Measurements from ENCODE around the gene PSPN.
A peak's percentile ranks its signal among the peaks of the same experiment; 100 is the strongest.
"Not testable (repeated sequence)": the region's sequence is repeated elsewhere in the genome, so short reads cannot be mapped to it uniquely, and the experiment has no call there.

The PSPN gene

DNA sequence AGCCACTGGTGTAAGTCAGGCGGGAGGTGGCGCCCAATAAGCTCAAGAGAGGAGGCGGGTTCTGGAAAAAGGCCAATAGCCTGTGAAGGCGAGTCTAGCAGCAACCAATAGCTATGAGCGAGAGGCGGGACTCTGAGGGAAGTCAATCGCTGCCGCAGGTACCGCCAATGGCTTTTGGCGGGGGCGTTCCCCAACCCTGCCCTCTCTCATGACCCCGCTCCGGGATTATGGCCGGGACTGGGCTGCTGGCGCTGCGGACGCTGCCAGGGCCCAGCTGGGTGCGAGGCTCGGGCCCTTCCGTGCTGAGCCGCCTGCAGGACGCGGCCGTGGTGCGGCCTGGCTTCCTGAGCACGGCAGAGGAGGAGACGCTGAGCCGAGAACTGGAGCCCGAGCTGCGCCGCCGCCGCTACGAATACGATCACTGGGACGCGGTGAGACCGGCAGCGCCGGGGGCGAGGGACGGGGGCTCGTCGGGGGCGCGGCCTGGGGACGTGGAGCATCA, 3.1 kb downstream of the PSPN start, which contains the start of gene ALKBH7:
ALKBH7 (plus strand) TSS at position 201 of the 502 bp plus-strand sequence; CDS start at position 228, 27 bp downstream.
- Histone ChIP-seq H3K9me3 (ENCODE audit: control insufficient read depth, low read length) (no peaks in the 10 kb centered on the region), H3K36me3 (ENCODE audit: control insufficient read depth, insufficient read depth, low read length) (peaks cover 20% of the 10 kb centered on the region), H3K27ac (ENCODE audit: insufficient read depth, low read depth, low read length, poor library complexity, severe bottlenecking) (peak within 1 kb of the TSS; percentile 96), H3K4me3 (ENCODE audit: insufficient read depth, low read depth, low read length) (peak within 1 kb of the TSS; percentile 54), H3K27me3 (ENCODE audit: control insufficient read depth, insufficient read depth, low read length, poor library complexity, severe bottlenecking) (no peaks in the 10 kb centered on the region), H3K4me1 (ENCODE audit: control insufficient read depth, insufficient read depth, low read length) (no peaks in the 10 kb centered on the region)
- 0% methylated on average over 47 of the region's 47 CpGs for WGBS, 2 experiments

DNA sequence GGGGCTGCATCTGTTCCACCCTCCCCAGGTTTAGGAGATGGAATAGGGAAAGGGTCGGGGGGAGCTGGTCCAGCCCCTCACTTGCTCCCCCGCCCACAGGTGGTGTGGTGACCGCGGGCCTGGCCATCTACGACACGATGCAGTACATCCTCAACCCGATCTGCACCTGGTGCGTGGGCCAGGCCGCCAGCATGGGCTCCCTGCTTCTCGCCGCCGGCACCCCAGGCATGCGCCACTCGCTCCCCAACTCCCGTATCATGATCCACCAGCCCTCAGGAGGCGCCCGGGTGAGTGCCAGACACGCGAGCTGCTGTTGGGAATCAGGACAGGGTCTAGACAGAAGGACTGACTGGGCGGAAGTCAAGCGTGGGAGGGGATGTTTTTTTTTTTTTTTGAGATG, 11.4 kb downstream of the PSPN start:
- Histone ChIP-seq H3K27me3 (ENCODE audit: control insufficient read depth, insufficient read depth, low read length, poor library complexity, severe bottlenecking) (no peaks in the 10 kb centered on the region), H3K4me1 (ENCODE audit: control insufficient read depth, insufficient read depth, low read length) (peaks cover 9% of the 10 kb centered on the region), H3K9me3 (ENCODE audit: control insufficient read depth, low read length) (no peaks in the 10 kb centered on the region), H3K27ac (ENCODE audit: insufficient read depth, low read depth, low read length, poor library complexity, severe bottlenecking) (no peak overlapping the region), H3K36me3 (ENCODE audit: control insufficient read depth, insufficient read depth, low read length) (peaks cover 18% of the 10 kb centered on the region), H3K4me3 (ENCODE audit: insufficient read depth, low read depth, low read length) (no peak overlapping the region)
- WGBS, 2 experiments = 96% methylated on average over 21 of the region's 21 CpGs

DNA sequence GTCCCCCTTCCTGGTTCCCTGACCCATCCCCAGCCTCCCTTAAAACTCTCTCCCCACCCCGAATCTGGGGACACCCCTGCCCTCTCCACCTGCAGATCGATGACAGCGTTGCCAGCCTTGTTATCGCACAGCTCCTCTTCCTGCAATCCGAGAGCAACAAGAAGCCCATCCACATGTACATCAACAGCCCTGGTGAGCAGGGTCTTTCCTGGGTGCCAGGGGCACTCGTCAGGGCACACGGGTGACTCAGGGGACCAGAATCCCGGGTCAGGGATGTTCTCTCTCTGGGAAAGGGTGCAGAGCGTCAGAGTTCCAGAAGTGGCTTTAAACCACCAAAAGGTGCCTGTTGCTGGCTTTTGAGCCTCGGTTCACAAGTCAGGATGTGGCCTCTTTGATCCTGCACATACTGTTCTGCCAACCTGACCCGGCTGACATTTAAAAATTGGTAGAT, 13.4 kb downstream of the PSPN start:
- H3K36me3 ChIP-seq (ENCODE audit: control insufficient read depth, insufficient read depth, low read length) = peaks cover 5% of the 10 kb centered on the region
- H3K9me3 ChIP-seq (ENCODE audit: control insufficient read depth, low read length) = no peaks in the 10 kb centered on the region
- no peak overlapping the region for H3K27ac ChIP-seq (ENCODE audit: insufficient read depth, low read depth, low read length, poor library complexity, severe bottlenecking)
- H3K27me3 ChIP-seq (ENCODE audit: control insufficient read depth, insufficient read depth, low read length, poor library complexity, severe bottlenecking) = no peaks in the 10 kb centered on the region
- WGBS, 2 experiments = 61 to 62% methylated on average over 11 of the region's 11 CpGs
- H3K4me3 ChIP-seq (ENCODE audit: insufficient read depth, low read depth, low read length) = peak overlapping the region; percentile 67
- H3K4me1 ChIP-seq (ENCODE audit: control insufficient read depth, insufficient read depth, low read length) = peaks cover 14% of the 10 kb centered on the region

DNA sequence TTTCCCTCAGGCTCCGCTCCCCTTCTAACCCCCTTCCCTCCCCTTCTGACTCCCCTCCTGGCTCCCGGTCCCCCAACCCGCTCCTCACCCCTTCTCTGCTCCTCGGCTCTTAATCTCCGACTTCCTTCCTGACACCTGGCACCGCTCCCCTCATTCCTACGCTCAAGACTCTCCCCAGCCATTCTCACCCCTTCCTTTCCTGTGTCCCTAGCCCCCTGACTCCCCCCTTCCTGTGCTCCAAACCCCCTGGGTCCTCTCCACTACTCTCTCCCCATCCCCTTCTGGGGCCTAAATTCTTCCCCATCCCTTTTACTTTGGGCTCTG, 13.7 kb downstream of the PSPN start:
- peaks cover 5% of the 10 kb centered on the region for H3K36me3 ChIP-seq (ENCODE audit: control insufficient read depth, insufficient read depth, low read length)
- no peak overlapping the region for H3K27ac ChIP-seq (ENCODE audit: insufficient read depth, low read depth, low read length, poor library complexity, severe bottlenecking)
- WGBS, 2 experiments = 1 to 2% methylated on average over 7 of the region's 7 CpGs
- H3K4me1 ChIP-seq (ENCODE audit: control insufficient read depth, insufficient read depth, low read length) = peaks cover 14% of the 10 kb centered on the region
- peak overlapping the region; percentile 67 for H3K4me3 ChIP-seq (ENCODE audit: insufficient read depth, low read depth, low read length)
- H3K27me3 ChIP-seq (ENCODE audit: control insufficient read depth, insufficient read depth, low read length, poor library complexity, severe bottlenecking) = no peaks in the 10 kb centered on the region
- H3K9me3 ChIP-seq (ENCODE audit: control insufficient read depth, low read length) = no peaks in the 10 kb centered on the region

DNA sequence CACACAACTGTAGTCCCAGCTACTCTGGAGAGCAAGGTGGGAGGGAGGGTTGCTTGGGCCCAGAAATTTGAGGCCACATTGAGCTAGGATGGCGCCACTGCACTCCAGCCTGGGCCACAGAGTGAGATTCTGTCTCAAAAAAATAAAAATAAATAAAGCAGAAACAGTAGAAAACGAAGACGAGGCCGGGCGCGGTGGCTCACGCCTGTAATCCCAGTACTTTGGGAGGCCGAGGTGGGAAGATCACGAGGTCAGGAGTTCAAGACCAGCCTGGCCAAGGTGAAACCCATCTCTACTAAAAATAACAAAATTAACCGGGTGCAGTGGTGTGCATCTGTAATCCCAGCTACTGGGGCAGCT, 14.9 kb downstream of the PSPN start:
- not testable (repeated sequence) for H3K27ac ChIP-seq (ENCODE audit: insufficient read depth, low read depth, low read length, poor library complexity, severe bottlenecking); H3K36me3 ChIP-seq (ENCODE audit: control insufficient read depth, insufficient read depth, low read length); H3K9me3 ChIP-seq (ENCODE audit: control insufficient read depth, low read length); H3K27me3 ChIP-seq (ENCODE audit: control insufficient read depth, insufficient read depth, low read length, poor library complexity, severe bottlenecking)
- WGBS, 2 experiments = 90 to 94% methylated on average over 10 of the region's 10 CpGs
- H3K4me3 ChIP-seq (ENCODE audit: insufficient read depth, low read depth, low read length) = peak overlapping the region; percentile 67
- peaks cover 14% of the 10 kb centered on the region for H3K4me1 ChIP-seq (ENCODE audit: control insufficient read depth, insufficient read depth, low read length)

DNA sequence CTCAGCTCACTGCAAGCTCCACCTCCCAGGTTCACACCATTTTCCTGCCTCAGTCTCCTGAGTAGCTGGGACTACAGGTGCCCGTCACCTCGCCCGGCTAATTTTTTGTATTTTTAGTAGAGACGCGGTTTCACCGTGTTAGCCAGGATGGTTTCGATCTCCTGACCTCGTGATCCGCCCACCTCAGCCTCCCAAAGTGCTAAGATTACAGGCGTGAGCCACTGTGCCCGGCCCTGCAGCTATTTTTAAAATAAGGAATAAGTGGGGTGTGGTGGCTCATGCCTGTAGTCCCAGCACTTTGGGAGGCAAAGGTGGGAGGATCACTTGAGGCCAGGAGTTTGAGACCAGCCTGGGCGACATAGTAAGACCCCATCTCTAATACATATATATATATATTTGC, 15.3 kb downstream of the PSPN start:
- not testable (repeated sequence) for H3K27ac ChIP-seq (ENCODE audit: insufficient read depth, low read depth, low read length, poor library complexity, severe bottlenecking); H3K9me3 ChIP-seq (ENCODE audit: control insufficient read depth, low read length); H3K36me3 ChIP-seq (ENCODE audit: control insufficient read depth, insufficient read depth, low read length); H3K4me3 ChIP-seq (ENCODE audit: insufficient read depth, low read depth, low read length); H3K27me3 ChIP-seq (ENCODE audit: control insufficient read depth, insufficient read depth, low read length, poor library complexity, severe bottlenecking)
- 92 to 96% methylated on average over 11 of the region's 12 CpGs for WGBS, 2 experiments
- peaks cover 14% of the 10 kb centered on the region for H3K4me1 ChIP-seq (ENCODE audit: control insufficient read depth, insufficient read depth, low read length)

DNA sequence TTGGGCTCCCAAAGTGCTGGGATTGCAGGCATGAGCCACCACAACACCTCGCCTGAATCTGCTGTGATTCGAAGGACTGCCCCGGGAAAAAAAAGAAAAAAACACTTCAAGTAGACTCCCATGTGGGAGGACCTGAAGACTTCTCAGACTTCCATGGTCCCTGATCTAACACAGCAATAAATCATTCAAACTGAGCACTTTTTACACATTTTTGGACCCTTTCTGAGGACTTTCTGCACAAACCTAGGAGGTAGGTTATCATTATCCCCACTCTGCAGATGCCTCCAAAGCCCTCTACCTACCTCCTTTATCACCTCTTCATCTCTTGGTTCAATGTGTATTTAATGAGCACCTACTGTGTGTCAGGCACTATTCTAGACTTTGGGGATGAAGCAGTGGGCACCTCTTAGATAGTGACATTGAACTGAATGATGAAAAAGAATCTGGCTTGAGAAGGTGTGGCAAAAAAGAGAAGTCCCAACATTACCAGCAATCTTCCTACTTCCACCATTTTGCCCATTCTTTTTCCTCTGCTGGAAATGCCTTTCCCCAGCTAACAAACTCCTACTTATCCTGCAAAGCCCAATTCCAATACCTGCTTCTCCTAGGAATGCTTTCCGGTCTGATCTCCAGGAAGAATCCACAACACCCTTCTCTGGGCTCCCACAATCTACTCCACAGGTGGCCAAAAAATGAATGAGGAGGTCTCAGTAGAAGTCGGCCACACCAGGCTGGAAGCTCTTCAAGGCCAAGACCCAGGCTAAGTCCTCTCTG, 16.0 kb downstream of the PSPN start:
- no peak overlapping the region for H3K27ac ChIP-seq (ENCODE audit: insufficient read depth, low read depth, low read length, poor library complexity, severe bottlenecking)
- H3K4me1 ChIP-seq (ENCODE audit: control insufficient read depth, insufficient read depth, low read length) = peaks cover 14% of the 10 kb centered on the region
- no peak overlapping the region for H3K4me3 ChIP-seq (ENCODE audit: insufficient read depth, low read depth, low read length)
- no peaks in the 10 kb centered on the region for H3K36me3 ChIP-seq (ENCODE audit: control insufficient read depth, insufficient read depth, low read length)
- WGBS, 2 experiments = 85% methylated on average over 5 of the region's 5 CpGs
- H3K9me3 ChIP-seq (ENCODE audit: control insufficient read depth, low read length) = no peaks in the 10 kb centered on the region
- no peaks in the 10 kb centered on the region for H3K27me3 ChIP-seq (ENCODE audit: control insufficient read depth, insufficient read depth, low read length, poor library complexity, severe bottlenecking)

DNA sequence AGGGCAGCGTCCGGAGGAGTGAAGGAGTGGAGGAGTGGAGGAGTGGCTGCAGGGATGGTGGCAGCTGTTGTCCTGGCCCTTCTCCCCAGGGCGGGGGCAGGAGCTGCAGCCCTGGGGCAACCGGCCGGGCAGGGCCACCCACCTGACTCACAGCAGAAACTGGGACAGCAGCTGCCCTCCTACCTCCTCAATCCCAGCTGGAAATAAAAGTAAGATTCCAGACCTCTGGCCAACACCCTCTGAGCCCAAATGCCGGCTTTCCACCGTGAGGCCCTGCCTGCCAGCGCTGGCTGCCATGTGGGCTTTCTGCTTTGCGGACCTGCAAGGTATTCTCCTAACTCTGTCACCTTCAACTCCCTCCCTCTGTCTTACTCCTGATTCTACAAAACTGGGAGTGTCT, 17.7 kb downstream of the PSPN start:
- Histone ChIP-seq H3K27ac (ENCODE audit: insufficient read depth, low read depth, low read length, poor library complexity, severe bottlenecking) (no peak overlapping the region), H3K36me3 (ENCODE audit: control insufficient read depth, insufficient read depth, low read length) (no peaks in the 10 kb centered on the region), H3K9me3 (ENCODE audit: control insufficient read depth, low read length) (no peaks in the 10 kb centered on the region), H3K4me3 (ENCODE audit: insufficient read depth, low read depth, low read length) (no peak overlapping the region), H3K27me3 (ENCODE audit: control insufficient read depth, insufficient read depth, low read length, poor library complexity, severe bottlenecking) (no peaks in the 10 kb centered on the region), H3K4me1 (ENCODE audit: control insufficient read depth, insufficient read depth, low read length) (peaks cover 14% of the 10 kb centered on the region)
- WGBS, 2 experiments = 65 to 69% methylated on average over 9 of the region's 9 CpGs

DNA sequence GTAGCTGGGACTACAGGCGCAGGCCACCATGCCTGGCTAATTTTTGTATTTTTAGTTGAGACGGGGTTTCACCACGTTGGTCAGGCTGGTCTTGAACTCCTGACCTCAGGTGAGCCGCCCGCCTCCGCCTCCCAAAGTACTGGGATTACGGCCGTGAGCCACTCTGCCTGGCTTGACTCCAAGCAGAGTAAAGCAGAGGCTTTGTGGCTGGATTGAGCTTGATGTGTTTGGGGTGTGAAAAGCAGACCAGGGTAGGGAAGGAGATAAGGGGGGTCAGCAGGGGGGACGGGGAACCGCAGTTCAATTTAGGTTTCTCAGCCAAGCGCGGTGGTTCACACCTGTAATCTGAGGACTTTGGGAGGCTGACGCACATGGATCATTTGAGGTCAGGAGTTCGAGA, 18.6 kb downstream of the PSPN start:
- H3K4me3 ChIP-seq (ENCODE audit: insufficient read depth, low read depth, low read length) = no peak overlapping the region
- peaks cover 8% of the 10 kb centered on the region for H3K4me1 ChIP-seq (ENCODE audit: control insufficient read depth, insufficient read depth, low read length)
- H3K27ac ChIP-seq (ENCODE audit: insufficient read depth, low read depth, low read length, poor library complexity, severe bottlenecking) = no peak overlapping the region
- H3K9me3 ChIP-seq (ENCODE audit: control insufficient read depth, low read length) = no peaks in the 10 kb centered on the region
- H3K27me3 ChIP-seq (ENCODE audit: control insufficient read depth, insufficient read depth, low read length, poor library complexity, severe bottlenecking) = no peaks in the 10 kb centered on the region
- H3K36me3 ChIP-seq (ENCODE audit: control insufficient read depth, insufficient read depth, low read length) = no peaks in the 10 kb centered on the region
- WGBS, 2 experiments = 92 to 94% methylated on average over 14 of the region's 14 CpGs

DNA sequence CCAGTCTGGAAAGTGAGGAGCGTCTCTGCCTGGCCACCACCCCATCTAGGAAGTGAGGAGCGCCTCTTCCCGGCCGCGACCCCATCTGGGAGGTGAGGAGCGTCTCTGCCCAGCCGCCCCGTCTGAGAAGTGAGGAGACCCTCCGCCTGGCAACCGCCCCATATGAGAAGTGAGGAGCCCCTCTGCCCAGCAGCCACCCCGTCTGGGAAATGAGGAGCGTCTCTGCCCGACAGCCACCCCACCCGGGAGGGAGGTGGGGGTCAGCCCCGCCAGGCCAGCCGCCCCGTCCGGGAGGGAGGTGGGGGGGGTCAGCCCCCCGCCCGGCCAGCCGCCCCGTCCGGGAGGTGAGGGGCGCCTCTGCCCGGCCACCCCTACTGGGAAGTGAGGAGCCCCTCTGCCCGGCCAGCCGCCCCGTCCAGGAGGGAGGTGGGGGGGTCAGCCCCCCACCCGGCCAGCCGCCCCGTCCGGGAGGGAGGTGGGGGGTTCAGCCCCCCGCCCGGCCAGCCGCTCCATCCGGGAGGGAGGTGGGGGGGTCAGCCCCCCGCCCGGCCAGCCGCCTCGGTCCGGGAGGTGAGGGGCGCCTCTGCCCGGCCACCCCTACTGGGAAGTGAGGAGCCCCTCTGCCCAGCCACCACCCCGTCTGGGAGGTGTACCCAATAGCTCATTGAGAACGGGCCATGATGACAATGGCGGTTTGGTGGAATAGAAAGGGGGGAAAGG, 20.3 kb downstream of the PSPN start:
- H3K4me3 ChIP-seq (ENCODE audit: insufficient read depth, low read depth, low read length); H3K4me1 ChIP-seq (ENCODE audit: control insufficient read depth, insufficient read depth, low read length); H3K27ac ChIP-seq (ENCODE audit: insufficient read depth, low read depth, low read length, poor library complexity, severe bottlenecking); H3K36me3 ChIP-seq (ENCODE audit: control insufficient read depth, insufficient read depth, low read length); H3K27me3 ChIP-seq (ENCODE audit: control insufficient read depth, insufficient read depth, low read length, poor library complexity, severe bottlenecking); H3K9me3 ChIP-seq (ENCODE audit: control insufficient read depth, low read length): not testable (repeated sequence)
- 95 to 96% methylated on average over 36 to 44 of the region's 46 CpGs for WGBS, 2 experiments
